HepG2 (cell line): Measurements from ENCODE around the gene CLIC4. TPM values are rescaled to one million over a fixed set of nuclear protein-coding genes. Genes with fewer than 3 reads are reported as not detected.
A peak's percentile ranks its signal among the peaks of the same experiment; 100 is the strongest.

Experiments
- ATAC-seq: fragments of 200-7000 bp; cut with Tn5 transposase; 3 replicates; pipeline ENCODE4 v1.9.1; 2020; ENCODE audit warnings: mild to moderate bottlenecking, moderate library complexity
- BruUV-seq: library from RNA; stranded (reverse); fragments of 400-500 nt; replicated peaks from 2 replicates; lab custom pipeline; 2021; lab: Mats Ljungman, UMichigan
- CTCF ChIA-PET: fragments of 300-600 bp; formaldehyde crosslinking; extraction: SDS; loops from one replicate; lab custom pipeline; 2021; ENCODE audit warnings: low total read pairs, inconsistent platforms, low intra/inter-chr PET ratio; lab: Yijun Ruan, JAX
- POLR2A ChIA-PET: fragments of 350-600 bp; sonication (Branson Sonifier 250); formaldehyde crosslinking; loops from one replicate; lab custom pipeline; 2020; ENCODE audit warnings: antibody characterized with exemption, inconsistent platforms; lab: Yijun Ruan, JAX
- DNase-seq: peaks from one replicate; pipeline ENCODE4 v3.0.0-alpha.2; 2015; ENCODE audit warnings: low spot score
- FAIRE-seq: peaks from 3 replicates; lab custom pipeline; 2011; peaks lifted over from hg19 to GRCh38; lab: Jason Lieb, UNC
- H2AFZ ChIP-seq: one replicate; pipeline ENCODE4 v1.6.1; 2011; ENCODE audit warnings: low read length, inconsistent platforms
- H3K27ac ChIP-seq: fragments of 300-600 bp; 3 replicates; pipeline ENCODE4 v1.8.0; 2011; ENCODE audit warnings: mixed run types, mild to moderate bottlenecking, mixed read lengths, low read length, inconsistent platforms; ENCODE audit not compliant: insufficient read depth; ENCODE audit errors: extremely low read length
- H3K27me3 ChIP-seq, 2 experiments: fragments of 200-600 bp in 1 of 2; 2 replicates in 1 of 2; 3 replicates in 1 of 2; pipeline versions ENCODE4 v1.6.0 to v1.8.0; 2011; ENCODE audit warnings: low read length in 2 of 2, mild to moderate bottlenecking in 2 of 2, moderate library complexity in 2 of 2, inconsistent platforms in 1 of 2; ENCODE audit not compliant: insufficient read depth in 2 of 2, control insufficient read depth in 1 of 2
- H3K36me3 ChIP-seq, 2 experiments: fragments of 200-600 bp in 1 of 2; replicated peaks in 1 of 2; 2 replicates in 1 of 2; 3 replicates in 1 of 2; pipeline versions ENCODE4 v1.5.1 to v1.8.0; 2011; ENCODE audit warnings: low read length in 2 of 2, inconsistent platforms in 1 of 2; ENCODE audit not compliant: insufficient read depth in 2 of 2, control insufficient read depth in 1 of 2
- H3K4me1 ChIP-seq: 2 replicates; pipeline ENCODE4 v1.5.1; 2012; ENCODE audit warnings: low read length, inconsistent platforms; ENCODE audit not compliant: insufficient read depth
- H3K4me2 ChIP-seq: 2 replicates; pipeline ENCODE4 v1.6.0; 2011; ENCODE audit warnings: low read depth, low read length, inconsistent platforms
- H3K4me3 ChIP-seq, 3 experiments: fragments of 200-600 bp in 1 of 3; sonication (generic), shearing (Covaris generic) in 1 of 3; replicated peaks in 1 of 3; 2 replicates each; pipeline ENCODE4 v1.5.1; 2011 to 2016; ENCODE audit warnings: low read length in 3 of 3, inconsistent platforms in 2 of 3, low read depth in 2 of 3, mild to moderate bottlenecking in 2 of 3, control low read depth in 1 of 3, mixed read lengths in 1 of 3; ENCODE audit not compliant: insufficient read depth in 1 of 3
- H3K79me2 ChIP-seq: one replicate; pipeline ENCODE4 v1.6.1; 2011; ENCODE audit warnings: low read length, inconsistent platforms; ENCODE audit not compliant: insufficient read depth
- H3K9ac ChIP-seq: 2 replicates; pipeline ENCODE4 v1.6.0; 2011; ENCODE audit warnings: mild to moderate bottlenecking, low read depth, low read length, inconsistent platforms; ENCODE audit not compliant: insufficient read depth
- H3K9me3 ChIP-seq: 2 replicates; pipeline ENCODE4 v1.5.1; 2012; ENCODE audit warnings: mild to moderate bottlenecking, low read length
- H4K20me1 ChIP-seq: 2 replicates; pipeline ENCODE4 v1.6.0; 2011; ENCODE audit warnings: inconsistent platforms, mild to moderate bottlenecking, low read length, moderate library complexity; ENCODE audit not compliant: insufficient read depth
- ELF4 ChIP-seq: sonication (generic); formaldehyde crosslinking; IDR thresholded peaks from 2 replicates; pipeline ENCODE4 v1.5.0; 2020; ENCODE audit warnings: missing genetic modification reagents, mild to moderate bottlenecking, moderate library complexity, borderline replicate concordance
- HNF1A ChIP-seq, 2 experiments: sonication (generic) in 1 of 2; formaldehyde crosslinking in 1 of 2; IDR thresholded peaks; 2 replicates each; pipeline versions ENCODE4 v1.4.0 to v1.6.1; 2016 to 2020; ENCODE audit warnings: borderline replicate concordance in 1 of 2, low read depth in 1 of 2, mild to moderate bottlenecking in 1 of 2, missing genetic modification reagents in 1 of 2
- MIXL1 ChIP-seq: IDR thresholded peaks from 2 replicates; pipeline ENCODE4 v1.6.1; 2016
- ZBTB33 ChIP-seq: sonication (generic); formaldehyde crosslinking; IDR thresholded peaks from 2 replicates; pipeline ENCODE4 v1.4.0; 2020; ENCODE audit warnings: missing genetic modification reagents
- ZNF484 ChIP-seq: sonication (generic); formaldehyde crosslinking; IDR thresholded peaks from 2 replicates; pipeline ENCODE4 v1.5.1; 2020; ENCODE audit warnings: mild to moderate bottlenecking, low read depth, missing genetic modification reagents, borderline replicate concordance
- ZNF652 ChIP-seq: IDR thresholded peaks from 2 replicates; pipeline ENCODE4 v1.6.1; 2016; ENCODE audit warnings: low read depth, borderline replicate concordance
- ZNF816 ChIP-seq: sonication (generic); formaldehyde crosslinking; IDR thresholded peaks from 2 replicates; pipeline ENCODE4 v1.8.0; 2022; ENCODE audit warnings: missing genetic modification reagents, mild to moderate bottlenecking, borderline replicate concordance
- WGBS: methylation state at CpG from one replicate; pipeline ENCODE4 v1.1.6; 2017; ENCODE audit warnings: low lambda C conversion rate; 5-methylcytosine and 5-hydroxymethylcytosine counted together
- in situ Hi-C: cut with HindIII; loops from 2 replicates; pipeline ENCODE4 v1.10.0; 2017; ENCODE audit warnings: low pct_unique_long_range_greater_than_20kb; ENCODE audit not compliant: extremely low pct_ligation_motif_present
- intact Hi-C: fragments of 100-400 bp; cut with micrococcal nuclease; formaldehyde crosslinking; loops from one replicate; pipeline ENCODE4 v1.10.0; 2022; ENCODE audit not compliant: unreplicated experiment
- polyA plus RNA-seq, 8 experiments: library from polyadenylated mRNA; depleted of rRNA in 3 of 8; stranded (reverse) in 7 of 8; unstranded in 1 of 8; fragments of >200 nt; fragmentation: Illumina TruSeq in 4 of 8; extraction: Trizol in 4 of 8; gene quantifications; 2 replicates each; pipeline versions ENCODE4 v1.2.1 to v1.2.3, GENCODE V29; 2011 to 2016; ENCODE audit warnings: low read depth in 4 of 8, missing spikeins in 1 of 8, mixed read lengths in 1 of 8; ENCODE audit not compliant: insufficient read depth in 1 of 8
- total RNA-seq, 5 experiments: library from RNA; depleted of rRNA; stranded (reverse); fragments of >200 nt; fragmentation: Illumina TruSeq; extraction: Trizol; gene quantifications; 2 replicates each; pipeline ENCODE4 v1.2.3, GENCODE V29; 2016; ENCODE audit warnings: low read depth in 1 of 5

The CLIC4 gene
- total and polyA plus RNA-seq, 2 of the 13 experiments (the other 11 are each of a cell fraction or from before 2014, with no cell fraction given), result 23.3 to 77.4 TPM

GRCh38 chr1:24867084-24867870, 122.0 kb downstream of the CLIC4 start (continued):
- TF ChIP-seq HNF1A (IDR thresholded peaks at IDR 0.05; ENCODE audit: low read depth) (no peak), HNF1A (CRISPR knock-in tag; IDR thresholded peaks at IDR 0.05; ENCODE audit: borderline replicate concordance) (no peak), ZNF484 (no peak), MIXL1 (CRISPR knock-in tag) (no peak), ZNF816 (CRISPR knock-in tag) (no peak), ELF4 (CRISPR knock-in tag) (no peak)

- Histone ChIP-seq H2AFZ (no peak overlapping the region), H3K9ac (no peak overlapping the region), H3K27me3 (peaks cover 6 to 42% of the 10 kb centered on the region in 2 experiments; a peak in 3 of 5 replicates), H3K27ac (no peak overlapping the region), H3K4me2 (no peak overlapping the region), H3K9me3 (no peaks in the 10 kb centered on the region), H4K20me1 (no peaks in the 10 kb centered on the region), H3K36me3 (no peaks in the 10 kb centered on the region), H3K4me1 (peaks cover 85% of the 10 kb centered on the region), H3K4me3 (no peak overlapping the region), H3K79me2 (no peaks in the 10 kb centered on the region)
- TF ChIP-seq ZNF652 (CRISPR knock-in tag) (no peak), ZBTB33 (CRISPR knock-in tag) (peak; percentile 38; the same call in 1 of the 2 replicates)
- WGBS, result 41% methylated on average over 16 of the region's 22 CpGs
- BruUV-seq, result no TSS peak
- no peak for ATAC-seq
- in situ Hi-C loops (no loop called here), intact Hi-C loops (no loop called here)
- ChIA-PET CTCF (no interaction called here), POLR2A (no interaction called here)
- DNase-seq, result no peak
- FAIRE-seq, result no peak
Observed at GRCh38 chr1:24868016-24868875, 123.0 kb downstream of the CLIC4 start.
